Suppressor macrophage treated with lipopolysaccharide for 1 hour (primary cell): ENCODE results near the gene ACAD8.
"Not testable (repeated sequence)": the region's sequence is repeated elsewhere in the genome, so short reads cannot be mapped to it uniquely, and the experiment has no call there.

Experiments
- DNase-seq, 3 donors: peaks; one replicate each; pipeline ENCODE4 v3.0.0-alpha.2; 2020 to 2022

ACAD8 gene

DNA sequence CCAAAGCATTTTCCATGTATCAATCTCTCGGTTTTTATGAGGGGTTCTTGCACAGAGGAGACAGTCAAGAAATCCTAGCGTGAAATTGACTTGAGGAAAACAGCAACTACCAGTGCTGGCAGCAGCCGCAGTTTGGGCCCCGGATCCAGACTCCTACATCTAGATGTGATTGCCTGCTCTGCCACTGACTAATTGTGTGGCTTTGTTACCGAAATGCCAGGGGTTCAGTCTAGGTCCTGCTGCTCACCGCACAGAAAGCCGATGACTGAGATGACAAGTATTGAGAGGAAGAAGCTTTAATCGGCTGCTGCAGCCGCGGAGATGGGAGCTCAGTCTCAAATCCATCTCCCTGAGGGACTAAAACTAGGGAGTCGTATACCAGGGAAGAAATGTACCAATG, 14.6 kb downstream of the ACAD8 start:
- DNase-seq = no peak

- DNase-seq = no peak
These were observed 16.9 kb downstream of the ACAD8 start for GRCh38 chr11:134270250-134270714.

DNA sequence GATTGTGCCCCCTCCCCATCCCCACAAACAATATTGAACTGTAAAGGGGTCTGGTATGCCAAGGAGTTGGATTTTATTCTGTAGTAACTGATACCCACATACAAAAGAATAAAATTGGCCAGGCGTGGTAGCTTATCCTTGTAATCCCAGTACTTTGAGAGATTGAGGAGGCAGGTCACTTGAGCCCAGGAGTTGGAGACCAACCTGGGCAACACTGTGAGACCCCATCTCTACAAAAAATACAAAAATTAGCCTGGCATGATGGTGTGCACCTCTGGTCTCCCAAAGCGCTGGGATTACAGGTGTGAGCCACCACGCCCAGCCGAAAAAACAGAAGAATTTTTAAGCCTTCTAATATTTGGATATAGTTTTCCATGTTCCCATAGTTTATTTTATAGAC, 18.6 kb downstream of the ACAD8 start:
- DNase-seq = no peak

DNA sequence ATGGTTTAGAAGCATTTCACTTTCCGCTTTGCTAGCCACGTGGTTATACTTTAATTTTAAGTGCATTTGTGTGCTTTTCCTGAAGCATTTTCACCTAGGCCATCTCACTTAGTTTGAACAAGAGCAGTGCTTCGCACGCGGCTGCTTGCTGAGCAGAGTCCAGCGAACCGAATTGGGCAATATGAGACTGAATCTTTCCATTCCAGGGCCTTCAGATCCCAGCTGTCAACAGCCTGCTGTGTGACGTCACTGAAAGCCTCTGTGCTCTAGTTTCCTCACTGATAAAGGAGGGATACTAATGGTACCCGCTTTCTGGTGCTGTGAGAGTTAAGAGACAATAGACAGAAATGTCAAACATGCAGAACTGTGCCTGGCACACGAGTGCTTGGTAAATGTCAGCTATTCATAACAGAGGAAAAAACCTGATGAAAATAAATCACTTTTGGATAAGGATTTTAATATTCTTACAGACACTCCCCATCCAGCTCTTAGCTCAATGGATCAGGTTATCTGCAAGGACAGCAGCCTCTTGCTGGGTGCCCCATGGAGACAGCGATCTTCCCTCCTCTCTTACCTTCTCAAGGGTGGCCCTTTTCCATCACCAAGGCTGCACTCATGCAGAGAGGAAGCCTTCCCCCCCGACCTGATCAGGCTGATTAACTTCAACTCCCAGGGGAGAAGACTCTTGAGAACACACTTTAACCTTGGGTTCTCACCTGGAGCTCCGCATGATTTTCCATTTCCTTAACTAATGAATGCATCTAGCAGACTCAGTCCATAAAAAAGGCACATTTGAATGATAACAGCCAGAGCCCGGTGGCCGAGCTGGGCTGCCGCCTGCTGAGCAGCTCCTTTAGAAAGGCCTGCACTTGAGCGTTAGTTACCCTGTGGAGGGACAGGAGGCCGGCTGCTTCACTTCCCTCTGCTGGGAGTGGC, 19.3 kb downstream of the ACAD8 start:
- DNase-seq = no peak

DNA sequence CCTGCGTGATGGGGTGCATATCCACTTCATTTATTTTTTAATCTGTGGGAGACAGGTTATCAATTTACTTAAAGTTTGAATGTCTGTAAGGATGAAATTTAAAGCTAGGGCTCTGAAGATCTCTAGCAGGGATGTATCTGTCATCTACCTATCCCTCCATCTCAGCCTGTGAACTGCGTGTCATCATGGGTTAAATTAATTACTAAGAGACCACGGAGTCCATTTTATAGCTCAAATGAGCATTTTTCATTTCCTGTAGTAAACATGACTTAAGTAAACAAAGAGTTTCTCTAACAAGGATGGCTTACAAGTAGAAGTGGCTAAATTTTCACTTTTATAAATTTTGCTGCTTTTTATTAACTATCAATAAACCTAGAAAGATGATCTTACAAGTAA, 19.9 kb downstream of the ACAD8 start:
- DNase-seq = no peak

DNA sequence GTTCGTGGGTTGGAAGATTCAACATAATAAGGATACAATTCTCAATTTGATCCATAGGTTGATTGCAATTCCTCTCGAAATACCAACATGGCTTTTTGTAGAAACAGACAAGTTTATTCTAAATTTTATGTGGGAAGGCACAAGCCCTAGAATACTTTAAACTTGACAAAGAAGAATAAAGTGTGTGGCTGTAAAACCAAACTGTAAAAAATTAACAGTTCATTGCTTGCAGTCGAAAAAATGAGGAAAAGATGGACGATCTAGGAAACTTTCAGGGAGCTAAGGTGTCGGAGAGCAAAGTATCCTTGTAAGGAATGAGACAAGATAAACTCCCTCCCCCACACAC, 21.8 kb downstream of the ACAD8 start:
- DNase-seq = no peak

GRCh38 chr11:134275534-134276395, 22.4 kb downstream of the ACAD8 start, which contains the start of gene GLB1L3:
Gene GLB1L3, plus strand, starts transcription at chr11:134276379. Its CDS starts 362 bp downstream, at chr11:134276741.
- DNase-seq = peak; percentile 42 to 69 (median 57)

- DNase-seq = peak in 1 of 3 donors; percentile 15
These were observed 23.2 kb downstream of the ACAD8 start for GRCh38 chr11:134276396-134277182.

GRCh38 chr11:134277183-134278001, 24.0 kb downstream of the ACAD8 start:
- no peak for DNase-seq

GRCh38 chr11:134278356-134278755, 25.0 kb downstream of the ACAD8 start:
- DNase-seq = no peak

- DNase-seq = not testable (repeated sequence)
These were observed 28.3 kb downstream of the ACAD8 start for GRCh38 chr11:134281635-134282034.

DNA sequence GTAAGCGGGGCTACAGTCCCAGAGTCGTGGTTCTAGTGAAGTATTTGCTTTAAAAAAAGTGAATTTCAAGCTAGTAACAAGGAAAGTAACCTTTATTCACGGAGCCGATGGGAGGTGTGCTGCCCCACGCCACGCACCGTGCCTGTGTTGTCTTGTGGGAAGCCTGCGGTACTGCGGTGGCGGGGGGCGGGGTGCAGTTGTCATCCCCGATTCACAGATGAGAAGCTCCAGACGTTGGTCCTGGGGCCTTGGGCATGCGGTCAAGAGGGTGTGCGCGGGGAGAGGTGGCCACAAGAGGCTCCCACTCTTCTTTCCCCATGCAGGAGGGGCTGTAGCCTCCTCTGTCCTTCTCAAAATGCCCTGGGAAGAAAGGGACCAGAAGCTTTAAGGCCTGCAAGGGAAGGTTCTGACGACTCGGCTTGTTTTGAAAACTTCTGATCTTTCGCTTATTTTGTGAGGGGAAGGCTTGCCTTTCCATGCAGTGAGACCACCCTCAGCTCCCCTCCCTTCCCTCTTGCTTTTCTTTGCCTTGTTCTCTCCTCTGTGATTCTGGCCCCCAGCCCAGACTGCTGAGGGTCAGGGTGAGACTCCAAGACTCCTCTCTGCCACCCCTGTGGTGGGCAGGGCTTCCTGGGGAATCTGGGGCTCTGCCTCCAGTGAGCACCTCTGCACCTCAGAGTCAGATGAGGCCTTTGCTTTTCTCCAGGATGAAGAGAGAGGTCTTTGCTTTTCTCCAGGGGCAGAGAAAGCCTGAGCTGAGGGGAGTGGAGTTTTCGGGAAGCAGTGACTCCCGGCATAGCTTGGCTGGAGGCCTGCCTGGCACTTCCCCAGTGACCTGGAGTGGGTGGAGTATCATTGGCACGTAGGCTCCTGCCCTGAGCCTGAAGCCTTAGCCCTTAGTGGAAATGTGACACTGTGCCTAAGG, 29.0 kb downstream of the ACAD8 start:
- DNase-seq = no peak

GRCh38 chr11:134283461-134284230, 30.3 kb downstream of the ACAD8 start:
- DNase-seq = no peak

- not testable (repeated sequence) for DNase-seq
These were observed 31.0 kb downstream of the ACAD8 start for GRCh38 chr11:134284349-134284748.

DNA sequence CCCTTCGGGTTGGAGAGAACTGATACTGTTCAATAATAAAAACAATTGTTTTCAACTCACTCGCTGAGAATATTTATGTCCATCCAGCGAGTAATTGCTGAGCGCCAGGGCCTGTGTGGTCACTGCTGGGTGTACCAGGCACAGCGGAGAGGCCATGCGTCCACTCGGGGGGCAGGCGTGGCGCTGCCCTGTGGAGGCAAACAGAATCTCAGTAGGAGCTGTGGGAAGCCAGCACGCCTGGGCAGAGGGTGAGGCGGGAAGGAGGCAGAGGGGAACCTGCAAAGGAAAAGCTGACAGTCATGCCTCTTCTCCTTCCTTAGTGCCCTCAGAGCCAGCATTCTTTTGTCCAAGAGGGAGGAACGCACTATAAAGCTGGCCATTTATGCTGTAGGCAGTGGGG, 34.2 kb downstream of the ACAD8 start:
- no peak for DNase-seq

DNA sequence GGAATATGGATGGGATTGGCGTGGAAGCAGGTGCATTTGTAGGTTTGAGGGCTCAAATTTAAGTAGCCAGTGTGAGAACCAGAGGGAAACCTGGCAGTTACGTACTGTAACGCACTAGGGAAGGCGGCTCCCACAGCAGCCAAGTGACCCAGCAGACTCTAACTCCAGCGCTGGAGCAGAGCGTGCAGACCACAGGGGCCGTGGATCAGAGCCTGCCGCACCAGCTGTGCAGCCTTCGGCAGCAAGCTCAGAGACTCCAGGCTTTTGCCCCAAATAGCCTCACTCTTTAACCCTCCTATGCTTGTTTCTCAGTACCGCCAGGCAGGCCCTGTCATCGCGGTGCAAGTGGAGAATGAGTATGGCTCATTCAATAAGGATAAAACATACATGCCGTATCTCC, 35.1 kb downstream of the ACAD8 start:
- no peak for DNase-seq

GRCh38 chr11:134289167-134289566, 35.8 kb downstream of the ACAD8 start:
- no peak for DNase-seq

DNA sequence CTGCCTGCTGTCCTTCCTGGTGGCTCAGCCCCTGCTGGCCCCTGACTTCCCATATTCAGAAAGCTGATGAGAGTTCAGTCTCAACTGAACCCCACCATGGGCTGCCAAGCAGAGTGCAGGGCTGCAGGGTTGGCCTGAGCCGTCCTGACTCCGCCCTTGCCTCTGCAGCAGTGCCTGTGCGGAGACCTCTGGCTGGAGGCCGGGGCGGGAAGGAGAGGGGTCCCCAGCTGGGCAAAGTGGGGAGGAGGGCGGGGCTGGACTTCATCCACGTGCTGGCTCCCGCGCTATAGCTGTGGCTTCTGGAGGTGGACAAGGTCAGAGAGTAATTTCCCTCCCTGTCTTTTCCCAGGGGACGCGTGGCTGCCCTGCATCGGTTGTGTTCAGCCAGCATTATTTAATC, 36.4 kb downstream of the ACAD8 start:
- no peak for DNase-seq

GRCh38 chr11:134290646-134291045, 37.3 kb downstream of the ACAD8 start:
- DNase-seq = no peak

GRCh38 chr11:134291196-134291595, 37.8 kb downstream of the ACAD8 start:
- no peak for DNase-seq
